WTC11 (cell line): ENCODE results near the gene PIK3C2B.

Source experiments
- ATF1 ChIP-seq: sonication (generic); formaldehyde crosslinking; IDR thresholded peaks from 2 replicates; pipeline ENCODE4 v1.8.1; 2023; ENCODE audit warnings: mild to moderate bottlenecking, moderate library complexity, missing genetic modification reagents
- CTCF ChIP-seq: fragments of 200-600 bp; IDR thresholded peaks from 2 replicates; pipeline ENCODE4 v1.8.0; 2022; ENCODE audit warnings: antibody characterized with exemption
- ETV6 ChIP-seq: sonication (generic); formaldehyde crosslinking; IDR thresholded peaks from 2 replicates; pipeline ENCODE4 v1.8.1; 2022; ENCODE audit warnings: mild to moderate bottlenecking, missing genetic modification reagents
- GABPB1 ChIP-seq: sonication (generic); formaldehyde crosslinking; IDR thresholded peaks from 2 replicates; pipeline ENCODE4 v1.8.1; 2023; ENCODE audit warnings: mild to moderate bottlenecking, missing genetic modification reagents
- HMGA2 ChIP-seq: fragments of 250-450 bp; sonication (Bioruptor Pico); IDR thresholded peaks from 2 replicates; pipeline ENCODE4 v1.4.0; 2021; ENCODE audit warnings: mild to moderate bottlenecking, moderate library complexity
- MYBL2 ChIP-seq: sonication (generic); formaldehyde crosslinking; IDR thresholded peaks from 2 replicates; pipeline ENCODE4 v1.8.1; 2023; ENCODE audit warnings: mild to moderate bottlenecking, moderate library complexity, missing genetic modification reagents
- SMAD3 ChIP-seq: sonication (generic); formaldehyde crosslinking; IDR thresholded peaks from 2 replicates; pipeline ENCODE4 v1.8.0; 2022; ENCODE audit warnings: missing genetic modification reagents, mild to moderate bottlenecking, borderline replicate concordance
- SP1 ChIP-seq: sonication (generic); formaldehyde crosslinking; conservative IDR thresholded peaks from 2 replicates; pipeline ENCODE4 v1.8.1; 2022; ENCODE audit warnings: missing genetic modification reagents
- TEAD4 ChIP-seq: sonication (generic); formaldehyde crosslinking; IDR thresholded peaks from 2 replicates; pipeline ENCODE4 v1.8.0; 2022; ENCODE audit warnings: mild to moderate bottlenecking, missing genetic modification reagents
- TP53 ChIP-seq: sonication (generic); formaldehyde crosslinking; IDR thresholded peaks from 2 replicates; pipeline ENCODE4 v1.8.1; 2023; ENCODE audit warnings: mild to moderate bottlenecking, missing genetic modification reagents
- USF1 ChIP-seq: sonication (generic); formaldehyde crosslinking; IDR thresholded peaks from 2 replicates; pipeline ENCODE4 v1.8.0; 2022; ENCODE audit warnings: mild to moderate bottlenecking, missing genetic modification reagents
- TF ChIP-seq, protein P1 (sequence below): sonication (generic); formaldehyde crosslinking; IDR thresholded peaks from 2 replicates; pipeline ENCODE4 v1.8.1; 2022; ENCODE audit warnings: low read depth, missing genetic modification reagents, borderline replicate concordance

DNA sequence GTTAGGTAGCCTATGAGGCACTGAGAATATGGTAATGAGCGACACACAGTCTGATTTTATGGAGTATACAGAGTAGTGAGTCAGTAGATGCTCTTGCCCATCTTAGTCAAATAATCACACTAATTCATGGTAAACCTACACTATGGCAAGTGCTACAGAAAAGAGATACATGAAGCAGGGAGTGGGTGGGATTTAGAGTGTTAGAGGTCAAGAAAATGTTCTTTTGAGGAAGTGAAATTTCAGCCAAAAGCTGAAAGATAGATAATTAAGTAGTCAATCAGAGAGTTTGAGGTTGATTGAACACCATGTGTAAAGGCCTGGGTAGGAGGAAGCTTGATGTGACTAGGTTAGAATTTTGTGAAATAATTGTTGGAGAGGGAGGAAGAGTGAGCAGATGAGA is 36.3 kb upstream of the PIK3C2B start:
- TF ChIP-seq TP53 (CRISPR knock-in tag) (no peak), HMGA2 (CRISPR knock-in tag) (no peak), GABPB1 (no peak), TEAD4 (CRISPR knock-in tag) (no peak), CTCF (no peak), USF1 (no peak), ATF1 (CRISPR knock-in tag) (no peak), ETV6 (CRISPR knock-in tag) (no peak), SMAD3 (no peak), SP1 (CRISPR knock-in tag) (no peak), MYBL2 (CRISPR knock-in tag) (no peak)
- TF ChIP-seq, protein P1, sequence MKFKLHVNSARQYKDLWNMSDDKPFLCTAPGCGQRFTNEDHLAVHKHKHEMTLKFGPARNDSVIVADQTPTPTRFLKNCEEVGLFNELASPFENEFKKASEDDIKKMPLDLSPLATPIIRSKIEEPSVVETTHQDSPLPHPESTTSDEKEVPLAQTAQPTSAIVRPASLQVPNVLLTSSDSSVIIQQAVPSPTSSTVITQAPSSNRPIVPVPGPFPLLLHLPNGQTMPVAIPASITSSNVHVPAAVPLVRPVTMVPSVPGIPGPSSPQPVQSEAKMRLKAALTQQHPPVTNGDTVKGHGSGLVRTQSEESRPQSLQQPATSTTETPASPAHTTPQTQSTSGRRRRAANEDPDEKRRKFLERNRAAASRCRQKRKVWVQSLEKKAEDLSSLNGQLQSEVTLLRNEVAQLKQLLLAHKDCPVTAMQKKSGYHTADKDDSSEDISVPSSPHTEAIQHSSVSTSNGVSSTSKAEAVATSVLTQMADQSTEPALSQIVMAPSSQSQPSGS (CRISPR knock-in tag): no peak
